ENCODE data around the gene LTBP3. TPM values are rescaled to one million over a fixed set of nuclear protein-coding genes. Genes with fewer than 3 reads are reported as not detected.

The LTBP3 gene
- total and polyA plus RNA-seq, 5 donors from 2014 or later, result 9.2 to 132 (median 14.6) TPM

Other genes starting within 250 kb of the LTBP3 start
- 1.9 TPM for gene CDC42EP2, start 243.5 kb downstream of the LTBP3 start, total RNA-seq
- not detected for gene CDC42EP2, start 243.5 kb downstream of the LTBP3 start, polyA plus RNA-seq
- 67.0 TPM for gene DPF2, start 224.5 kb downstream of the LTBP3 start, total RNA-seq
- 10 to 100 TPM; 70.3 to 81.4 (median 74.9) TPM for gene DPF2, start 224.5 kb downstream of the LTBP3 start, polyA plus RNA-seq
- 0.37 TPM for gene TIGD3, start 203.6 kb downstream of the LTBP3 start, total RNA-seq
- gene TIGD3, start 203.6 kb downstream of the LTBP3 start, polyA plus RNA-seq, result under 1 TPM; 0.19 to 0.90 (median 0.59) TPM
- gene SLC25A45, start 175.7 kb downstream of the LTBP3 start, total RNA-seq, result 40.3 TPM
- gene SLC25A45, start 175.7 kb downstream of the LTBP3 start, polyA plus RNA-seq, result 10 to 100 TPM; 11.1 to 16.9 (median 13.8) TPM
- 47.4 TPM for gene FRMD8, start 171.7 kb downstream of the LTBP3 start, total RNA-seq
- 10 to 100 TPM; 48.7 to 55.1 (median 53.9) TPM for gene FRMD8, start 171.7 kb downstream of the LTBP3 start, polyA plus RNA-seq
- 890 TPM for gene NEAT1, start 135.6 kb downstream of the LTBP3 start, total RNA-seq
- 1 to 10 TPM; 1.4 to 3.1 (median 1.9) TPM for gene NEAT1, start 135.6 kb downstream of the LTBP3 start, polyA plus RNA-seq
- 36,047 TPM for gene MALAT1, start 59.3 kb downstream of the LTBP3 start, total RNA-seq
- gene MALAT1, start 59.3 kb downstream of the LTBP3 start, polyA plus RNA-seq, result 1,000 to 10,000 TPM; 2,329 to 3,603 (median 2,794) TPM
- 59.0 TPM for gene SCYL1, start 33.3 kb downstream of the LTBP3 start, total RNA-seq
- gene SCYL1, start 33.3 kb downstream of the LTBP3 start, polyA plus RNA-seq, result 10 to 100 TPM; 24.3 to 31.2 (median 29.0) TPM
- gene ZNRD2, start 12.1 kb upstream of the LTBP3 start, total RNA-seq, result 34.6 TPM
- gene ZNRD2, start 12.1 kb upstream of the LTBP3 start, polyA plus RNA-seq, result 10 to 100 TPM; 64.6 to 84.7 (median 73.1) TPM
- 49.4 TPM for gene FAM89B, start 14.2 kb upstream of the LTBP3 start, total RNA-seq
- 100 to 1,000 TPM in 3 of 4 donors, 10 to 100 TPM in 1; 77.1 to 158 (median 115) TPM for gene FAM89B, start 14.2 kb upstream of the LTBP3 start, polyA plus RNA-seq
- 143 TPM for gene EHBP1L1, start 17.7 kb upstream of the LTBP3 start, total RNA-seq
- 10 to 100 TPM in 1 of 4 donors, 1 to 10 TPM in 3; 7.8 to 11.6 (median 8.7) TPM for gene EHBP1L1, start 17.7 kb upstream of the LTBP3 start, polyA plus RNA-seq
- gene KCNK7, start 37.4 kb upstream of the LTBP3 start, total RNA-seq, result 5.5 TPM
- gene KCNK7, start 37.4 kb upstream of the LTBP3 start, polyA plus RNA-seq, result 1 to 10 TPM in 1 of 4 donors, under 1 TPM in 2, not detected in 1; 0.19 to 1.5 (median 0.76) TPM
- 73.1 TPM for gene MAP3K11, start 55.9 kb upstream of the LTBP3 start, total RNA-seq
- 10 to 100 TPM in 2 of 4 donors, 1 to 10 TPM in 2; 8.1 to 11.6 (median 9.8) TPM for gene MAP3K11, start 55.9 kb upstream of the LTBP3 start, polyA plus RNA-seq
- 61.3 TPM for gene PCNX3, start 57.4 kb upstream of the LTBP3 start, total RNA-seq
- 1 to 10 TPM; 1.9 to 2.6 (median 2.2) TPM for gene PCNX3, start 57.4 kb upstream of the LTBP3 start, polyA plus RNA-seq
- gene SIPA1, start 79.7 kb upstream of the LTBP3 start, total RNA-seq, result 200 TPM
- gene SIPA1, start 79.7 kb upstream of the LTBP3 start, polyA plus RNA-seq, result 10 to 100 TPM; 74.7 to 91.5 (median 83.1) TPM
- 295 TPM for gene RELA, start 104.6 kb upstream of the LTBP3 start, total RNA-seq
- 10 to 100 TPM; 40.3 to 66.1 (median 53.3) TPM for gene RELA, start 104.6 kb upstream of the LTBP3 start, polyA plus RNA-seq
- gene KAT5, start 153.9 kb upstream of the LTBP3 start, total RNA-seq, result 127 TPM
- gene KAT5, start 153.9 kb upstream of the LTBP3 start, polyA plus RNA-seq, result 10 to 100 TPM; 45.4 to 62.7 (median 55.7) TPM
- gene RNASEH2C, start 162.4 kb upstream of the LTBP3 start, total RNA-seq, result 28.3 TPM
- gene RNASEH2C, start 162.4 kb upstream of the LTBP3 start, polyA plus RNA-seq, result 10 to 100 TPM; 60.6 to 83.8 (median 72.6) TPM
- gene AP5B1, start 222.6 kb upstream of the LTBP3 start, total RNA-seq, result 16.8 TPM
- 10 to 100 TPM in 1 of 4 donors, 1 to 10 TPM in 3; 7.6 to 10.8 (median 9.5) TPM for gene AP5B1, start 222.6 kb upstream of the LTBP3 start, polyA plus RNA-seq
- not detected for gene OVOL1, start 228.7 kb upstream of the LTBP3 start, total RNA-seq
- not detected for gene OVOL1, start 228.7 kb upstream of the LTBP3 start, polyA plus RNA-seq